Left forelimb (tissue), 1 donor: ENCODE measurements around the gene DMWD.
"Not testable (repeated sequence)": the region's sequence is repeated elsewhere in the genome, so short reads cannot be mapped to it uniquely, and the experiment has no call there.

Source experiments
- DNase-seq: peaks from one replicate; pipeline ENCODE4 v3.0.0-alpha.2; 2018; ENCODE audit warnings: low spot score

Gene DMWD

GRCh38 chr19:45815481-45816216, 23.0 kb upstream of the DMWD start:
- peak; percentile 79 for DNase-seq

DNA sequence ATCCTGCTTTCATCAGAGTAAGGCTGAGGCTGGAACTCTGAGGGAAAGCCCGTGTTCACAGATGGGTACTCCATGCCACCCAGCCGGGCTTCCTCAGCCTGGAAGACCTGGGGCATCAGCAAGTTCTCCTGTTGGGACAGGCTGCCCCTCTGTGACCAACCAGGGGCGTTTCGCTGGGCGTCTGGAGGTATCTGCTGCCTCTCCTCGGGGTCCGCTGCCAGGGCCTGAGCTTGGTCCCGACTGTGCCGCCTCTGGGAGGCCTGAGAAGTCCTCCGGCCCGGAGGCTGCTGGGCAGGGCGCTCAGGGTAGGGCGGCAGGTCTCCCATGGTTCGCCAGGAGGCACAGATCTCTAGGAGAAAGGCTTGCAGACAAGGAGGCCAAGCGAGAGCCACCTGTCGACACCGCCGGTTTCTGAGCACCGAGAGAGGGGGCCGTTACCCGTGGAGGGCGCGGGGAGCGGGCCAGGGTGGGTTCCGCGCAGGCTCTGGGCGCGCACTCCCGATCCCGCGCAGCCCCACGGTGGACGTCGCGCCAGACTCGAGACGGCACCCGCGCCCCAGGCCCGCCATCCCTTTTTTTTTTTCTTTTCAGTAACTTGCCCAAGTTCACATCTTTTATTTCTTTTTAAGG, 22.3 kb upstream of the DMWD start, which contains the start of gene RSPH6A:
Gene RSPH6A, minus strand, starts transcription at position 458 of the 630 bp plus-strand sequence. Its CDS starts 132 bp downstream, at position 326.
- no peak for DNase-seq

DNA sequence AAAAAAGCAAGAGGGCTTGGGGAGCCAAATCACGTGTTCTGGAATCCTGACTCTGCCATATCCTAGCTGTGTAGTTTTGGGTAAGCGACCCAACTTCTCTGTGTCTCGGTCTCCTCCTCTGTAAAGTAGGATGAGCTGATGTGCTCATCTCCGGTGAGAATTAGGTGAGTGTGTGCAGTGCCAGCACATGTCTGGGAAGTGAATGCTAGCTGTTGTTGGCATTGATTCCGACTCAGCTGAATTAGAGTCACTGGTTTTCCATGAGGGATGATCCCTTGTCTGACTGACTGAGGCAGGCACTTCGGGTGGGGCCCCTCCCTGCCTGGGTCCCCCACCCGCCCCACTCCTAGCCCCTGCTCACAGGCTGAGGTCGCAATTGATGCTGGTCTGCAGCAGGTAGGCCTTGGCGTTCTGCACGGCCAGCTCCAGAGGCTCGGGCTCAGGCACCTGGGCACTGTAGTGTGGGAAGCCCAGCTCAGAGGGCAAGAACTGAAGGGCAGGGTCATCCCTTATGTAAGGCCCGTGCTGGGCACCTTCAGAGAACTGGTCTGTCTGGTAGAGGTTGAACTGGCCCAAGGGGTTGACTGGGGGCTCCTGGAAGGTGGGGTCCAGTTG, 21.6 kb upstream of the DMWD start:
- DNase-seq = no peak

DNA sequence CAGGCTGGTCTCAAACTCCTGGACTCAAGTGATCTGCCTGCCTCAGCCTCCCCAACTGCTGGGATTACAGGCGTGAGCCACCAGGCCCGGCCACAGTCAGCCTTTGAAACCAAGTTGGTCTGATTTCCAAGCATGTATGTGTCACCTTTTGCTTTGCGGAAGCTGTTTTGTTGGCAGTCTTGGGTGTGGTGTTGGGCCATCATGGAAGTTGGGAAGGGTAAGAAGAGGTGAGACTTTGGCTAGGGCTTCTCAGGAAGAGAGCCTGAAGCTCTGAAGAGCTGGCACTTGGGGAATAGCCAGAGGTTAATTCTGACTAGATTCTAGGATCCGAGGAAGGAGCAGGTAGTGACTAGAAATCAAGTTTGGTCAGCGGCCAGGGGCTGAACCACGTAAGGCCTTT, 19.7 kb upstream of the DMWD start:
- DNase-seq = no peak

DNA sequence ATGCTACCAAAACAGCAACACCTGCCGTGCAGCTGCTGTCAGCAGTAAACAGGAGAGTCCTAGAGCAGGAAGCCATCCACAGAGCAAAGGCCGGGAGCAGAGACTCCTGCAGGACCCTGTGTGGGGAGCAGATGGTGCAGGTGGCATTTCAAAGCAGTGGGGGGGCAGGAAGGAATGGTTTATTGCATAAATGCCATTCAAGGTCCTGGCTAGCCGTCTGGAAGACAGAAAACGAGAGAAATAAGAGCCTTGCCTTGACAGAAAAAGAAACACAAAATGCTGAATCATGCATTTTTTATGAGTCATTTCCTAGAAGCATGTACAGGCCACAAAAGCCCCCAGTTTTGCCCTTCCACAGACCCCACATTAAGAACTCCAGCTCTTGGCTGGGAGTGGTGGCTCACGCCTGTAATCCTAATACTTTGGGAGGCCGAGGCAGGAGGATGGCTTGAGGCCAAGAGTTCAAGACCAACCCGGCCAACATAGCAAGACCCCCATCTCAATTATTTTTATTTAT, 17.1 kb upstream of the DMWD start:
- no peak for DNase-seq

- DNase-seq = no peak
Measured at GRCh38 chr19:45805719-45806118, 13.1 kb upstream of the DMWD start.

- DNase-seq = no peak
Measured at GRCh38 chr19:45804959-45805230, 12.2 kb upstream of the DMWD start.

DNA sequence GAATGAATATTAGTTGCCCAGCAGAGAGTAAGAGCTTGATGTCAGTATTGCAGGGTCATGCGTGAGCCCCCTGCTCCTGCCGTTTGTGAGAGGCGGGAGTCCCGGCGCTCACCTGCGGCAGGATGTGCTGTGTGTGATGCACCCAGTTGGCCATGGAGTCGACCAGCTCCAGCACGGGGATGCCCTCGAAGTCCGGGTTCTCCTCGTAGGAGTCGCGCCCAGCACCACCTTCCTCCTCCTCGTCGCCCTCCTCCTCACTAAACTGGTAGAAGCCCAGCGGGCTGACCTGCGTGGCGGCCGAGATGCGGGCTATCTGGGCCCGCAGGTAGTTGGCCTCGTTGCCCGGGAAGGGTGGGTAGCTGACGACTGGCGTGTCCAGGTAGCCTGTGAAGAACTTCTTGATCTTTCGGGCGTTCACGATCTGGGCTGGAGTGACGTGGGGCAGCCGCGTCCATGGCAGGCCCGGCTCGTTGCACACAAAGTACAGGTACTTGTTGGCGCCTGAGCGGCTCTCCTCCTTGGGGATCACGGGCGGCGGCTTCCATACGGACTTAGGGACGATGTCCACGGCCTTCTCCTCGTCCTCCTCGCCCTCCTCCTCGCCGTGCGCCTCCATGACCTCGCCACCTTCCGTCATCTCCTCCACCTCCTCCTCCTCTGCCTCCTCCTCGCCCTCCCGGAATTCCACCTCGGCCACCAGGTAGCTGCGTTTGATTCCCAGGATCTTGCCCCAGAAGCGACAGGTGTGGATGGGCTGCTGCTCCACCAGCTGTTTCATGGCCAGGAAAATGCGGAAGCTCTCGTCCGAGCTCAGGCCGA, 11.7 kb upstream of the DMWD start:
- no peak for DNase-seq

DNA sequence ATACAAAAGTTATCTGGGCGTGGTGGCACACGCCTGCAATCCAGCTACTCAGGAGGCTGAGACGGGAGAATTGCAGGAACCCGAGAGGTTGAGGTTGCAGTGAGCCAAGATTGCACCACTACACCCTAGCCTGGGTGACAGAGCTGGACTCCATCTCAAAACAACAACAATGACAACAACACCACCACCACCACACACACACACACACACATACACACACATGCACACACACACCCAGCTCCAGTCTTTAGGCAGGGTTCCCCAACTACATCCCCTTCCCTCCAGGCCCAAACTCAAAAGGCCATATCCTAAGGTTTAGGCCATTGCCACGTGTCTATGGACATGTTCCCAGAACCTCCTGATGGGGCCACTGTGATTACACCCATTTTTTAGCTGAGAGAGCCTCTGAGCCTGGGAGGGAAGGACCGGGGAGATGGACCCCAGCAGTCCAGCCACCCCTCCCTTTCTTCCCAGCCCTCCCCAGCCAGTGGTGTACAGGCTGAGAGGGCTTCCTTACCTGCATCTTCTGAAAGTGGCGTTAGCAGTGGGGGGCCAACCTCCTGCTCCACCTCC, 9.0 kb upstream of the DMWD start:
- DNase-seq = no peak

GRCh38 chr19:45800070-45800553, 7.5 kb upstream of the DMWD start:
- DNase-seq = no peak

- not testable (repeated sequence) for DNase-seq
Measured at GRCh38 chr19:45799541-45799940, 6.9 kb upstream of the DMWD start.

DNA sequence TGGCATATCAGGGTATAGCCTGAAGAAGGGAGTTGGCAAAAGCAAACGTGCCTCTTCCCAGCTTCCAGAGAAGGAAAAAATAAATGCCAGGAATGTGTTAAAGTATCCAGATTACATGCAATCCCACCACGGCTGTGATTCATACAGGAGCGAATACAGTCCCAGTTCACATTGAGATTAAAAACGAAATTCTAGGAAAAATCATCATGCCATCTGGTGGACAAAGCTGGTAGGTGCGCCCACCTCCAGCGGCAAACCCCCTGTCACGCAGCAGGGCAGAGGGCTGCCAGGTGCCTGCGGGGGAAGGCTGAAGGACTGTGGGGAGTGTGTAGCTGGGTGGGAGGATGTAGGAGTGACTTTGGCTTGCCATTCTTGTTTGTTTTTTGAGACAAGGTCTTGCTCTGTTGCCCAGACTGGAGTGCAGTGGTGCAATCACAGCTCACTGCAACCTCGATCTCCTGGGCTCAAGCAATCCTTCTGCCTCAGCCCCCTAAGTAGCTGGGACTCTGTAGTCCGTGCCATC, 6.4 kb upstream of the DMWD start:
- DNase-seq = peak; percentile 80

DNA sequence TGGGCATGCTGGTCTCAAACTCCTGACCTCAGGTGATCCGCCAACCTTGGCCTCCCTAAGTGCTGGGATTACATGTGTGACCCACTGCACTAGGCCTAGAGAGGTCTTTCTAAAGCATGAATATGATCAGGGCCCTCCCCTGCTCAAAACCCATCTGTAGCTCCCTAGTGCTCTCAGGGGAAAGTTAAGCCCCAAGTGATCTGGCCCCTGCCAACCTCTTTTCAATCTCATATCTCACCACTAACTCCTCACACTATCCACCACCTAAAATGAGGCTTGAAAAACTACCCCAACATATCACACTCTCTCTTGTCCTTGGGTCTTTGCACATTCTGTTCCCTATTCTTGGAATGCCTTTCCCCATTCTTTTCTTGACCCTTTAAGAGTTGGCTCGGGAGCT, 2.0 kb upstream of the DMWD start:
- DNase-seq = no peak

- no peak for DNase-seq
Measured at GRCh38 chr19:45793876-45794275, 1.2 kb upstream of the DMWD start.

DNA sequence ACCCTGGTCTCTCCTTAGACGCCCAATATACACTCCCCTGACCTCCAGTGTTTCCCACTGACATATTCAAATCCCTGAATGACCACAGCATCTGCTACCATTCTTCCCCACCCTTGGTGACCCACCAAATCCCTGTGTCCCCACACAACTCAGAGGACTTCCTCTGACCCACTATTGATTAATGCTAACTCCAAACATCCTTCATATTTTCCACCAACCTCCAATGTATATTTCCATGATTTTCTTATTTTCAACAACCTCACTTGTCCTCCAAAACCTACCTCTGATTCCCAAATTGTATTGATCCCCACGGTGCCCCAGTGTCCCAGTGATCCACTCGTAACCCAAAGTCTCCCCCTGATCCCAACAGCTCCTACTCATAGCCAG, 526 bp upstream of the DMWD start:
- DNase-seq = no peak

DNA sequence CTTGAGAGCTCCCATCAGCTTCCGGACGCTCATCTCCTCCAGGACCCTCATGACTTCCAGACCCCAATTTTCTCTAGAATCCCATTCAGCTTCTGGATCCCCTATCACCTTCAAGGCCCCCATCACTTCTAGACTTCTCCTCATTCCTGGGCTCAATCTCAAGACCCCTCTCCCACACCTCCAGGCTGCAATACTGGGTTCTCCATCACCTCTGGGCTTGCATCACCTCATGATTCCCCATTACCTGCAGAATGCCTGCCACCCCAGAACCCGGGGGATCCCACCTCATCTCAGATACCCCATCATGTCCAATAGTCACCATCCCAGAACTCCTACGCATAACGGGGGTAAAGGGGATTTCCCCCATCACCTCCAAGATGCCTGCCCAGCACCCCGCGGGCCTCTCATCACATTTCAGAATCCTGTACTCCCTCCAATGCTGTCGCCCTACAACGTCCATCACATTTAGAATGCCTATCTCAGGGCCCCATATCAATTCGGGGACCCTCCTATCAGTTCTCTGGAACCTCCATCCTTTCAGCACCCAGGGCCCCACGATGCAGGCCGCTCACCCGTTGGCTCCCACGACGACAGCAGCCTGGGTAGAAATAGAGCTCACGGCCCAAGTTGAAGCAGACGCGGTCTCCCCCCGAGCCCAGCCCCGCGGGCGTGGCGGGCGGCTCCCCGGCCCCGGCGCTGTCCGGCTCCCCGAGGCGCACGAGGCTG, 738 bp downstream of the DMWD start:
- DNase-seq = no peak

- no peak for DNase-seq
Measured at GRCh38 chr19:45790942-45791341, 1.7 kb downstream of the DMWD start.

GRCh38 chr19:45789035-45789786, 3.4 kb downstream of the DMWD start:
- no peak for DNase-seq

DNA sequence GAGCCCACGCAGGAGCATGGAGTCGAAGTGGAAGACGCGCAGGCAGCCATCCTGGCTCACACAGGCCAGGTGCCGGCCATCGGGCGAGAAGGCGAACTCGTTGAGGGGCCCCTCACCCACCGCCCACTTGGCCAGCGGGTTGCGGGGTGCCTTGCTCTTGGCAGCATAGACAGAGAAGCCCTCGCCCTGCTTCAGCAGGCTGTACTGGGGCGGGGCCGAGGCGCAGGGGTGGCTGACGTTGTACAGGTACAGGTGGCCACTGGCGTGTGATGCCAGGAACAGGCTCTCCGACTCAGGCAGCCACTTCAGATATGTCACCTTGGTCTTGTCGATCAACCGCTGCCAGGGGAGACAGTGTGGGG, 6.1 kb downstream of the DMWD start:
- no peak for DNase-seq

DNA sequence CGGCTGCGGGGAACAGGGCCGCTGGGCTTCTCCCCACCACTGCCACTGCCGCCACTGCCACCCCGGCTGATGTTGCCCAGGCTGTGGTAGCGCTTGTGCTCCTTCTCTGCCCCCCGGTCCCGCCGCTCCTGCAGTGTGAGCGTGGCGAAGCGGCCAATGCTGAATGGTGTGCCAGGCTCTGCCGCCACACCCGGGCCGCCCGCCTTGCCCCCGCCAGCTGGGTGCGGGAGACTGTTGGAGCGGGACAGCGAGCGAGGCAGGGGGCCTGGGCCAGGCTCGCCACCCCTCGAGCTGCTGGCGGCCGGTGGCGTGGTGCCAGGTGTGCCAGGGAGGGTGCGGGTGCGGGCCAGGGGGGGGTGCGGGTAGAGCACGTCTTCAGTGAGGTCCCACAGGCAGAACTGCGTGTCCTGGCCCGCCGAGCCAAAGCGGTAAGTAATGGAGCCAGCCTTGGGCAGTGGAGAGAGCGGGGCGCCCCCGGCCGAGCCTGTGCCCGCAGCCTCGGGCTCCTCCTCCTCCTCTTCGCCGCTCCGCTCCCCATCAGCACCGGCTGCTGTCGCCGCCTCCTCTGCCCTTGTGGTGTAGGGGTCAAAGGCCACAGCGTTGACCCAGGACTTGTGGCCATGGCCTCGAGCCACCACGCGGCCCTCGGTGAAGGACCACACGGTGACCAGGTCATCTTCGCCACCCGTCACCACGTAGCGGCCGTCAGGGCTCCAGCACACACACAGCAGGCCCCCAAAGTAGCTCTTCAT, 6.7 kb downstream of the DMWD start:
- peak; percentile 63 for DNase-seq
